Liver (tissue), 9 donors: ENCODE measurements around the gene SNX5. TPM values are rescaled to one million over a fixed set of nuclear protein-coding genes. Genes with fewer than 3 reads are reported as not detected.

Source experiments
- DNase-seq: peaks from one replicate; pipeline ENCODE4 v3.0.0-alpha.2; 2017; ENCODE audit warnings: low spot score
- H3K27ac ChIP-seq, 2 donors: one replicate each; pipeline ENCODE4 v1.7.0; 2013; ENCODE audit warnings: inconsistent platforms in 2 of 2, low read length in 2 of 2, control low read depth in 1 of 2, low read depth in 1 of 2, mild to moderate bottlenecking in 1 of 2
- H3K27me3 ChIP-seq, 4 donors: one replicate each; pipeline versions ENCODE4 v1.6.1 to v1.7.0; 2013; ENCODE audit warnings: low read length in 3 of 4, inconsistent platforms in 1 of 4, mild to moderate bottlenecking in 1 of 4, moderate library complexity in 1 of 4; ENCODE audit not compliant: control insufficient read depth in 4 of 4, insufficient read depth in 4 of 4
- H3K36me3 ChIP-seq, 4 donors: one replicate each; pipeline versions ENCODE4 v1.6.1 to v1.7.0; 2013; ENCODE audit warnings: low read length in 3 of 4, mild to moderate bottlenecking in 3 of 4, low read depth in 1 of 4, moderate library complexity in 1 of 4; ENCODE audit not compliant: control insufficient read depth in 4 of 4, insufficient read depth in 3 of 4
- H3K4me1 ChIP-seq, 4 donors: one replicate each; pipeline versions ENCODE4 v1.6.1 to v1.7.0; 2013; ENCODE audit warnings: low read length in 3 of 4, mild to moderate bottlenecking in 3 of 4, moderate library complexity in 1 of 4; ENCODE audit not compliant: control insufficient read depth in 4 of 4, insufficient read depth in 4 of 4
- H3K4me3 ChIP-seq, 3 donors: one replicate each; pipeline versions ENCODE4 v1.6.1 to v1.7.0; 2013; ENCODE audit warnings: low read length in 3 of 3, control low read depth in 1 of 3, low read depth in 1 of 3, mild to moderate bottlenecking in 1 of 3
- H3K9ac ChIP-seq, 2 donors: one replicate each; pipeline ENCODE4 v1.7.0; 2013; ENCODE audit warnings: low read length in 2 of 2, mild to moderate bottlenecking in 2 of 2, moderate library complexity in 2 of 2, control low read depth in 1 of 2, low read depth in 1 of 2
- H3K9me3 ChIP-seq, 4 donors: one replicate each; pipeline versions ENCODE4 v1.6.1 to v1.7.0; 2013; ENCODE audit warnings: low read length in 3 of 4; ENCODE audit not compliant: control insufficient read depth in 4 of 4
- ATF3 ChIP-seq: IDR thresholded peaks from 2 replicates; pipeline ENCODE4 v1.6.1; 2016; ENCODE audit warnings: antibody characterized with exemption
- FOXA1 ChIP-seq: IDR thresholded peaks from 2 replicates; pipeline ENCODE4 v1.6.1; 2016; ENCODE audit warnings: antibody characterized with exemption
- GABPA ChIP-seq, 2 donors: IDR thresholded peaks in 1 of 2; conservative IDR thresholded peaks in 1 of 2; 2 replicates each; pipeline ENCODE4 v1.6.1; 2016; ENCODE audit warnings: antibody characterized with exemption in 2 of 2, mild to moderate bottlenecking in 1 of 2, moderate library complexity in 1 of 2
- HNF4A ChIP-seq, 2 donors: conservative IDR thresholded peaks; 2 replicates each; pipeline ENCODE4 v1.6.1; 2016; ENCODE audit warnings: antibody characterized with exemption in 2 of 2, mild to moderate bottlenecking in 2 of 2
- HNF4G ChIP-seq: IDR thresholded peaks from 2 replicates; pipeline ENCODE4 v1.6.1; 2016; ENCODE audit warnings: antibody characterized with exemption
- JUND ChIP-seq, 2 donors: IDR thresholded peaks; 2 replicates each; pipeline ENCODE4 v1.6.1; 2016; ENCODE audit warnings: antibody characterized with exemption in 2 of 2
- MAX ChIP-seq: IDR thresholded peaks from 2 replicates; pipeline ENCODE4 v1.6.1; 2016; ENCODE audit warnings: antibody characterized with exemption
- NR2F2 ChIP-seq: IDR thresholded peaks from 2 replicates; pipeline ENCODE4 v1.6.1; 2016; ENCODE audit warnings: antibody characterized with exemption
- RAD21 ChIP-seq, 2 donors: IDR thresholded peaks; 2 replicates each; pipeline ENCODE4 v1.6.1; 2016; ENCODE audit warnings: antibody characterized with exemption in 2 of 2, mild to moderate bottlenecking in 2 of 2
- RXRA ChIP-seq, 2 donors: IDR thresholded peaks; 2 replicates each; pipeline ENCODE4 v1.6.1; 2017 to 2018; ENCODE audit warnings: antibody characterized with exemption in 2 of 2, mild to moderate bottlenecking in 1 of 2
- SP1 ChIP-seq: IDR thresholded peaks from 2 replicates; pipeline ENCODE4 v1.6.1; 2018; ENCODE audit warnings: antibody characterized with exemption, mild to moderate bottlenecking
- YY1 ChIP-seq: IDR thresholded peaks from 2 replicates; pipeline ENCODE4 v1.6.1; 2016; ENCODE audit warnings: antibody characterized with exemption, mild to moderate bottlenecking
- WGBS: extraction: QIAGEN DNeasy Blood & Tissue Kit; methylation state at CpG from one replicate; pipeline ENCODE4 v1.1.7; 2013; 5-methylcytosine and 5-hydroxymethylcytosine counted together
- polyA plus RNA-seq, 2 donors: library from polyadenylated mRNA; stranded (reverse) in 1 of 2; unstranded in 1 of 2; fragments of 200-250 nt in 1 of 2; fragments of >200 nt in 1 of 2; fragmentation: Nextera tagmentation in 1 of 2; extraction: Ambion mirVana in 1 of 2; gene quantifications; one replicate each; pipeline versions ENCODE4 v1.2.1 to v1.2.3, GENCODE V29; 2013 to 2015
- total RNA-seq, 2 donors: library from RNA; depleted of rRNA; stranded (reverse); fragments of >200 nt; gene quantifications; one replicate each; pipeline ENCODE4 v1.2.3, GENCODE V29; 2014
- TF ChIP-seq, protein P1 (sequence below): fragments of 150-350 bp; IDR thresholded peaks from 2 replicates; pipeline ENCODE4 v1.5.1; 2017; ENCODE audit warnings: improper control_type of control experiment, low read depth, low read length; ENCODE audit not compliant: missing input control
- donor health status: healthy.
- donor health status: healthy.
- donor health status: healthy.
- donor health status: healthy.
- donor health status: healthy.

Gene SNX5
- total and polyA plus RNA-seq, 4 donors, result 32.8 to 77.8 (median 46.2) TPM

DNA sequence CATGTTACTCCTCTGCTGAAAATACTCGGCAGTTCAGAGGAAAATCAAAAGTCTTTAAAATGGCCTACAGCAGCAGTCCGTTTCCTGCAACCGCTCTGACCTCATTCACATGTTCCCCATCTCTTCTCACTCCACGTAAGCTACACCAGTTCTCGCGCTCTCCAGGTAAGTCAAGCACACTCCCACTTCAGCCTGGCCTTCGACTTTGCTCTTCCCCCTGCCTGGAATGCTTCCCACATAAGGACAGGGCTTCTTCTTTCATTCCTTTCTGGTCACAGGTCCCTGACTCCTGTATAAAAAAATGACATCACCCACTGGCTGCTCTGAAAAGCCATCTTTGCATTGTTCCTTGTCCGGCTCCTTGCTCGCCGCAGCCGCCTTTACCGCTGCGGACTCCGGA, 42.9 kb upstream of the SNX5 start (continued):
- no peak for TF ChIP-seq ATF3
- TF ChIP-seq MAX, result no peak

DNA sequence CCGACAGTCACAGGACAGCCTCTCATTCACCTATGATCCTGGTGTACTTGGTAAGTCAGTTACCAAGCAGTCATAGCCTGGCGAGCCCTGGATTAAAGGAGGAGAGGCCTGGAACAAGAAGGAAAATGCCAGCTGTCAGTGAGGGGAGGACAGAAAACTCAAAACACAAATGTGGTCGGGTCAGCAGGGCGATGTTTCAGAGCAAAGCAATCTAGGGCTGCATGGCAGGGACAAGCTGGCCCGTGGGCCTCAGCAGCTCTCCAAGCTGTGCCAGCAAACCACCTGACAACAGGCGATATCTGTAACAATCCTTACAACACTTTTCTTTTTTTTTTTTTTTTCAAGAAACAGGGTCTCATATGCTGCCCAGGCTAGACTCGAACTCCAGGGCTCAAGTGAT, 40.5 kb upstream of the SNX5 start:
- Histone ChIP-seq H3K27ac (no peak overlapping the region), H3K4me1 (peaks cover 0 to 5% (median 3%) of the 10 kb centered on the region in 4 donors), H3K36me3 (no peaks in the 10 kb centered on the region), H3K4me3 (no peak overlapping the region), H3K9ac (no peak overlapping the region), H3K9me3 (no peaks in the 10 kb centered on the region), H3K27me3 (no peaks in the 10 kb centered on the region)
- no peak for DNase-seq
- TF ChIP-seq RAD21 (IDR thresholded peaks at IDR 0.05), result no peak
- TF ChIP-seq RXRA (IDR thresholded peaks at IDR 0.05), result no peak
- TF ChIP-seq JUND (IDR thresholded peaks at IDR 0.05), result no peak
- TF ChIP-seq, protein P1, sequence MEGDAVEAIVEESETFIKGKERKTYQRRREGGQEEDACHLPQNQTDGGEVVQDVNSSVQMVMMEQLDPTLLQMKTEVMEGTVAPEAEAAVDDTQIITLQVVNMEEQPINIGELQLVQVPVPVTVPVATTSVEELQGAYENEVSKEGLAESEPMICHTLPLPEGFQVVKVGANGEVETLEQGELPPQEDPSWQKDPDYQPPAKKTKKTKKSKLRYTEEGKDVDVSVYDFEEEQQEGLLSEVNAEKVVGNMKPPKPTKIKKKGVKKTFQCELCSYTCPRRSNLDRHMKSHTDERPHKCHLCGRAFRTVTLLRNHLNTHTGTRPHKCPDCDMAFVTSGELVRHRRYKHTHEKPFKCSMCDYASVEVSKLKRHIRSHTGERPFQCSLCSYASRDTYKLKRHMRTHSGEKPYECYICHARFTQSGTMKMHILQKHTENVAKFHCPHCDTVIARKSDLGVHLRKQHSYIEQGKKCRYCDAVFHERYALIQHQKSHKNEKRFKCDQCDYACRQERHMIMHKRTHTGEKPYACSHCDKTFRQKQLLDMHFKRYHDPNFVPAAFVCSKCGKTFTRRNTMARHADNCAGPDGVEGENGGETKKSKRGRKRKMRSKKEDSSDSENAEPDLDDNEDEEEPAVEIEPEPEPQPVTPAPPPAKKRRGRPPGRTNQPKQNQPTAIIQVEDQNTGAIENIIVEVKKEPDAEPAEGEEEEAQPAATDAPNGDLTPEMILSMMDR, result no peak
- TF ChIP-seq HNF4G, result no peak
- no peak for TF ChIP-seq SP1
- TF ChIP-seq FOXA1, result no peak
- no peak for TF ChIP-seq NR2F2
- 82% methylated on average over 7 of the region's 7 CpGs for WGBS

- Histone ChIP-seq H3K4me1 (peaks cover 0 to 5% (median 3%) of the 10 kb centered on the region in 4 donors), H3K27me3 (no peaks in the 10 kb centered on the region), H3K4me3 (no peak overlapping the region), H3K9me3 (no peaks in the 10 kb centered on the region), H3K36me3 (no peaks in the 10 kb centered on the region), H3K27ac (no peak overlapping the region), H3K9ac (no peak overlapping the region)
- no peak for DNase-seq
- TF ChIP-seq YY1, result no peak
- no peak for TF ChIP-seq HNF4A (conservative IDR thresholded peaks at IDR 0.05)
- WGBS, result 69% methylated on average over 19 of the region's 19 CpGs
Observed at GRCh38 chr20:18007534-18008292, 39.1 kb upstream of the SNX5 start.

GRCh38 chr20:18006684-18007083, 38.1 kb upstream of the SNX5 start:
- Histone ChIP-seq H3K27ac (no peak overlapping the region), H3K4me1 (peaks cover 0 to 5% (median 3%) of the 10 kb centered on the region in 4 donors), H3K9ac (no peak overlapping the region), H3K36me3 (no peaks in the 10 kb centered on the region), H3K27me3 (no peaks in the 10 kb centered on the region), H3K4me3 (no peak overlapping the region), H3K9me3 (no peaks in the 10 kb centered on the region)
- WGBS, result 86% methylated on average over 7 of the region's 7 CpGs
- DNase-seq, result no peak
- no peak for TF ChIP-seq GABPA (IDR thresholded peaks at IDR 0.05 in 1 of 2, conservative IDR thresholded peaks at IDR 0.05 in 1 of 2)
- no peak for TF ChIP-seq MAX
- no peak for TF ChIP-seq FOXA1
